ENCODE results near the gene ZNF710.

The ZNF710 gene

DNA sequence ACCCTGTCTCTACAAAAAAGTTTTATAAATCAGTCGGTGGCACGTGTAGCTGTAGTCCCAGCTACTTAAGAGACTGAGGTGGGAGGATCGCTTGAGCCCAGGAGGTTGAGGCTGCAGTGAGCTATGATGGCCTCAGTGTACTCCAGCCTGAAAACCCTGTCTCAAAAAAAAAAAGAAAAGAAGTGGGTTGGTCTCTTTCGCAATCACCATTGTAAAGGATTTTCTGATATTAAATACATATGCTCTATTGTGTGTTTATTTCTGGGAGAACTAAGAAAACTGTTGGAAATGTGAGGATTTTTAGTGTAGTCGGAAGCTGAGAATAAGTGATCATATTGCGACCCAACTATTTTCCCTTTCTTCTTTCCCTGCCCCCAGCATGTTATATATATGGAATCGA lies 7.5 kb downstream of the ZNF710 start:
- Histone ChIP-seq H3K27ac (ENCODE audit: low read length) (no peak overlapping the region), H3K4me3 (ENCODE audit: low read depth in 1 of 2, low read length in 2 of 2) (no peak overlapping the region), H3K9me3 (ENCODE audit: control insufficient read depth in 1 of 2, low read length in 2 of 2) (peaks cover 0 to 4% of the 10 kb centered on the region in 2 donors), H3K36me3 (ENCODE audit: control insufficient read depth in 1 of 2, insufficient read depth in 2 of 2, low read length in 2 of 2) (peaks cover 0 to 4% of the 10 kb centered on the region in 2 donors), H3K27me3 (ENCODE audit: low read depth, low read length) (no peaks in the 10 kb centered on the region), H3K4me1 (ENCODE audit: control insufficient read depth in 1 of 2, insufficient read depth in 2 of 2, low read length in 2 of 2) (peaks cover 19 to 34% of the 10 kb centered on the region in 2 donors)

DNA sequence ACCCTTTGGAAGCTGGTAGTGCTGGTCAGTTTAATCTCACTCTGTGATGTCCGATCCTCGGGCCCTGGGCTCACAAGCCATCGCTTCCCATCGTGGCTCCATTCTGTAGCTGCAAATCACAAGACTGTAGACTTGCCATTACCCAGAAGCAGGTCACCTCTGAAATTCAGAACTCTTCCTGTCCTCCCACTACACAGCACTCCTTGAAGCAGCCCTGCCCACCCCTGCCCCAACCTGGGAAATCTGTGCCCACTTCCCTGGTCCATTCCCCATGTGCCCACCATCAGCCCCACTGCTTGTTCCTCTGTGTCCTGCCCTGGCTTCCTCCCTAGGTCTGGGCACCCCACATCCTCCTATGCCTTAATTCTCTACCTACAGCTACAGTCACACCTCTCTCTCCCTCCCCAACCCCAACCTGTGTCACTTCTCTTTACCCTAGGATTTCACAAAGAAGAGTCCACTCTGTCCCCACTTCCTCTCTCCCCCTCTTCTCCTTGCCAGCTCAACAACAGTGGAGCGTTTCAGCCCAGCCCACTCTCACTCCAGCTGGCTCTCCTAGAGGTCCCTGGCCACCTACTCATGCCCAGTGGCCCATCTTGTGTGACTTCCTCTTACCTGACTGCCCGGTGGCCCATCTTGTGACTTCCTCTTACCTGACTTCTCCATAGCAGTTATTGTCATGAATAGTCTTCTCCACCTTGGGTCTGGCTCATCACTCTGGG lies 8.3 kb downstream of the ZNF710 start:
- Histone ChIP-seq H3K4me1 (ENCODE audit: control insufficient read depth in 1 of 2, insufficient read depth in 2 of 2, low read length in 2 of 2) (peaks cover 19 to 25% of the 10 kb centered on the region in 2 donors), H3K4me3 (ENCODE audit: low read depth in 1 of 2, low read length in 2 of 2) (no peak overlapping the region), H3K27ac (ENCODE audit: low read length) (no peak overlapping the region), H3K9me3 (ENCODE audit: control insufficient read depth in 1 of 2, low read length in 2 of 2) (peaks cover 0 to 4% of the 10 kb centered on the region in 2 donors), H3K27me3 (ENCODE audit: low read depth, low read length) (no peaks in the 10 kb centered on the region), H3K36me3 (ENCODE audit: control insufficient read depth in 1 of 2, insufficient read depth in 2 of 2, low read length in 2 of 2) (peaks cover 0 to 4% of the 10 kb centered on the region in 2 donors)

DNA sequence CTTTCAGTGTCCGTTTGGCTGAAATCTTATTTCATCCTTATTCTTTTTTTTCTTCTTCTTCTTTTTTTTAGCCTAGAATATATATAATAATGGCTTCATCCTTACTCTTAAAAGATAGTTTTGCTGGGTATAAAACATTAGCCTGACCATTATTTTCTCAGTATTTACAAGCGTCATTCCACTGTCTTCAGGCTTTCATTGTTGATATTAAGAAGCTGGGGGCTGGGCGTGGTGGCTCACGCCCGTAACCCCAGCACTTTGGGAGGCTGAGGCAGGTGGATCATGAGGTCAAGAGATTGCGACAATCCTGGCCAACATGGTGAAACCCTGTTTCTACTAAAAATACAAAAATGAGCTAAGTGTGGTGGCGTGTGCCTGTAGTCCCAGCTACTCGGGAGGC lies 10.6 kb downstream of the ZNF710 start:
- H3K9me3 ChIP-seq (ENCODE audit: control insufficient read depth in 1 of 2, low read length in 2 of 2) = peaks cover 0 to 4% of the 10 kb centered on the region in 2 donors
- H3K27ac ChIP-seq (ENCODE audit: low read length) = no peak overlapping the region
- H3K36me3 ChIP-seq (ENCODE audit: control insufficient read depth in 1 of 2, insufficient read depth in 2 of 2, low read length in 2 of 2) = peaks cover 0 to 4% of the 10 kb centered on the region in 2 donors
- H3K4me3 ChIP-seq (ENCODE audit: low read depth in 1 of 2, low read length in 2 of 2) = no peak overlapping the region
- H3K4me1 ChIP-seq (ENCODE audit: control insufficient read depth in 1 of 2, insufficient read depth in 2 of 2, low read length in 2 of 2) = peaks cover 4 to 7% of the 10 kb centered on the region in 2 donors
- H3K27me3 ChIP-seq (ENCODE audit: low read depth, low read length) = no peaks in the 10 kb centered on the region

- no peak overlapping the region for H3K4me3 ChIP-seq (ENCODE audit: low read depth in 1 of 2, low read length in 2 of 2)
- H3K9me3 ChIP-seq (ENCODE audit: control insufficient read depth in 1 of 2, low read length in 2 of 2) = peaks cover 0 to 4% of the 10 kb centered on the region in 2 donors
- H3K27me3 ChIP-seq (ENCODE audit: low read depth, low read length) = no peaks in the 10 kb centered on the region
- peaks cover 4 to 7% of the 10 kb centered on the region in 2 donors for H3K4me1 ChIP-seq (ENCODE audit: control insufficient read depth in 1 of 2, insufficient read depth in 2 of 2, low read length in 2 of 2)
- no peak overlapping the region for H3K27ac ChIP-seq (ENCODE audit: low read length)
- peaks cover 0 to 4% of the 10 kb centered on the region in 2 donors for H3K36me3 ChIP-seq (ENCODE audit: control insufficient read depth in 1 of 2, insufficient read depth in 2 of 2, low read length in 2 of 2)
Observed at GRCh38 chr15:90013503-90013937, 12.4 kb downstream of the ZNF710 start.

DNA sequence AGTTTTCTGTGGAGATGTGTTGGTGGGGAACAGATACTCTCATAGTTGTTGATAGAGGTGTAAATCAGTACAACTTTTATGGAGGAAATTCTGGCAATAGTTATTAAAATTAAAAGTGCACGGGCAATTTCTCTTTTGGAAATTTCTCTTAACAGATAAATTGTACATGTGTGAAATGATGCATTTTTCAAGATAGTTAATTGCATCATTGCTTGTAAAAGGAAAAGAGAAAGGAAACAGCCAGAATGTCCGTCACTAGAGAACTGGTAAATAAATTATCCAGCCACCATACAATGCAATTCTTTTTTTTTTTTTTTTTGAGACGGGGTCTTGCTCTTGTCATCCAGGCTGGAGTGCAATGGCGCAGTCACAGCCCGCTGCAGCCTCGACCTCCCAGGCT lies 14.2 kb downstream of the ZNF710 start:
- peaks cover 0 to 4% of the 10 kb centered on the region in 2 donors for H3K36me3 ChIP-seq (ENCODE audit: control insufficient read depth in 1 of 2, insufficient read depth in 2 of 2, low read length in 2 of 2)
- H3K4me1 ChIP-seq (ENCODE audit: control insufficient read depth in 1 of 2, insufficient read depth in 2 of 2, low read length in 2 of 2) = peaks cover 3 to 10% of the 10 kb centered on the region in 2 donors
- no peak overlapping the region for H3K4me3 ChIP-seq (ENCODE audit: low read depth in 1 of 2, low read length in 2 of 2)
- no peaks in the 10 kb centered on the region for H3K27me3 ChIP-seq (ENCODE audit: low read depth, low read length)
- peaks cover 0 to 4% of the 10 kb centered on the region in 2 donors for H3K9me3 ChIP-seq (ENCODE audit: control insufficient read depth in 1 of 2, low read length in 2 of 2)
- H3K27ac ChIP-seq (ENCODE audit: low read length) = no peak overlapping the region

- Histone ChIP-seq H3K27ac (ENCODE audit: low read length) (no peak overlapping the region), H3K4me1 (ENCODE audit: control insufficient read depth in 1 of 2, insufficient read depth in 2 of 2, low read length in 2 of 2) (peaks cover 5 to 10% of the 10 kb centered on the region in 2 donors), H3K9me3 (ENCODE audit: control insufficient read depth in 1 of 2, low read length in 2 of 2) (peaks cover 0 to 4% of the 10 kb centered on the region in 2 donors), H3K36me3 (ENCODE audit: control insufficient read depth in 1 of 2, insufficient read depth in 2 of 2, low read length in 2 of 2) (peaks cover 0 to 4% of the 10 kb centered on the region in 2 donors), H3K4me3 (ENCODE audit: low read depth in 1 of 2, low read length in 2 of 2) (no peak overlapping the region), H3K27me3 (ENCODE audit: low read depth, low read length) (no peaks in the 10 kb centered on the region)
Observed at GRCh38 chr15:90015749-90016148, 14.6 kb downstream of the ZNF710 start.

- peaks cover 0 to 4% of the 10 kb centered on the region in 2 donors for H3K9me3 ChIP-seq (ENCODE audit: control insufficient read depth in 1 of 2, low read length in 2 of 2)
- H3K4me1 ChIP-seq (ENCODE audit: control insufficient read depth in 1 of 2, insufficient read depth in 2 of 2, low read length in 2 of 2) = peaks cover 5 to 10% of the 10 kb centered on the region in 2 donors
- no peak overlapping the region for H3K4me3 ChIP-seq (ENCODE audit: low read depth in 1 of 2, low read length in 2 of 2)
- H3K36me3 ChIP-seq (ENCODE audit: control insufficient read depth in 1 of 2, insufficient read depth in 2 of 2, low read length in 2 of 2) = peaks cover 0 to 4% of the 10 kb centered on the region in 2 donors
- H3K27ac ChIP-seq (ENCODE audit: low read length) = no peak overlapping the region
- no peaks in the 10 kb centered on the region for H3K27me3 ChIP-seq (ENCODE audit: low read depth, low read length)
Observed at GRCh38 chr15:90016721-90017120, 15.6 kb downstream of the ZNF710 start.

- H3K9me3 ChIP-seq (ENCODE audit: control insufficient read depth in 1 of 2, low read length in 2 of 2) = no peaks in the 10 kb centered on the region
- H3K36me3 ChIP-seq (ENCODE audit: control insufficient read depth in 1 of 2, insufficient read depth in 2 of 2, low read length in 2 of 2) = no peaks in the 10 kb centered on the region
- peaks cover 5 to 10% of the 10 kb centered on the region in 2 donors for H3K4me1 ChIP-seq (ENCODE audit: control insufficient read depth in 1 of 2, insufficient read depth in 2 of 2, low read length in 2 of 2)
- no peak overlapping the region for H3K4me3 ChIP-seq (ENCODE audit: low read depth in 1 of 2, low read length in 2 of 2)
- H3K27me3 ChIP-seq (ENCODE audit: low read depth, low read length) = no peaks in the 10 kb centered on the region
- H3K27ac ChIP-seq (ENCODE audit: low read length) = peak overlapping the region; percentile 51
Observed at GRCh38 chr15:90018216-90018831, 17.2 kb downstream of the ZNF710 start.

GRCh38 chr15:90019611-90020010 lies 18.5 kb downstream of the ZNF710 start:
- peaks cover 5 to 6% of the 10 kb centered on the region in 2 donors for H3K4me1 ChIP-seq (ENCODE audit: control insufficient read depth in 1 of 2, insufficient read depth in 2 of 2, low read length in 2 of 2)
- H3K27me3 ChIP-seq (ENCODE audit: low read depth, low read length) = no peaks in the 10 kb centered on the region
- no peaks in the 10 kb centered on the region for H3K36me3 ChIP-seq (ENCODE audit: control insufficient read depth in 1 of 2, insufficient read depth in 2 of 2, low read length in 2 of 2)
- no peak overlapping the region for H3K4me3 ChIP-seq (ENCODE audit: low read depth in 1 of 2, low read length in 2 of 2)
- H3K27ac ChIP-seq (ENCODE audit: low read length) = peak overlapping the region; percentile 58
- no peaks in the 10 kb centered on the region for H3K9me3 ChIP-seq (ENCODE audit: control insufficient read depth in 1 of 2, low read length in 2 of 2)

- Histone ChIP-seq H3K27me3 (ENCODE audit: low read depth, low read length) (no peaks in the 10 kb centered on the region), H3K36me3 (ENCODE audit: control insufficient read depth in 1 of 2, insufficient read depth in 2 of 2, low read length in 2 of 2) (no peaks in the 10 kb centered on the region), H3K4me3 (ENCODE audit: low read depth in 1 of 2, low read length in 2 of 2) (no peak overlapping the region), H3K4me1 (ENCODE audit: control insufficient read depth in 1 of 2, insufficient read depth in 2 of 2, low read length in 2 of 2) (peaks cover 5 to 6% of the 10 kb centered on the region in 2 donors), H3K9me3 (ENCODE audit: control insufficient read depth in 1 of 2, low read length in 2 of 2) (no peaks in the 10 kb centered on the region), H3K27ac (ENCODE audit: low read length) (peak overlapping the region; percentile 58)
Observed at GRCh38 chr15:90020021-90020735, 19.1 kb downstream of the ZNF710 start.

DNA sequence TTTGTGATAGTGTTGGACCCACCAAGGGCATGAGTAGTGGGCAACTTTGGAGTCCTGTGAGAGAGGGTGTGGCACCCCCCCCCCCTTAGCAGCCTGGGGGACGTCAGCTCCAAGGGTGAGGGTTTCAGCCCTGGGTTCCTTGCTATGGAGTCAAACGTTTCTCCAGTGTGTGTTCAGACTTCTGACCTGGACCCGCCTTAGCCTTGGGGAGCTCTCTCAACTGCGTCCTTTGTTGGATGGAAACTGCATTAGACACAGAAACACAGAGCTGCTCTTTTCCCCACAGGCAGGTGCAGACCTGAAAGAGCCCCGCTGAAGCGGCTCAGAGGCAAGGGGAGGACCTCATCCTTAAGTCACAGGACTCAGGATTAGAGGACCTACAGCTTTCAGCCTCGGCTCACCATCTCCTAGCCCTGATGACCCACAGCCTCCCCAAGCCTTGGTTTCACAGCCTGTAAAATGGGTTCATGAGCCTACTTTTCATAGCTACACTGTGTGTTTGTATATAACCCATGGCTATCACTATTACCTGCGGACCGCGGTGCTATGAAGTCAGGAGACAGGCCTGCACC lies 19.9 kb downstream of the ZNF710 start:
- H3K4me1 ChIP-seq (ENCODE audit: control insufficient read depth in 1 of 2, insufficient read depth in 2 of 2, low read length in 2 of 2) = peaks cover 5 to 9% of the 10 kb centered on the region in 2 donors

More for the DNA sequence above, 19.9 kb downstream of the ZNF710 start:
- no peaks in the 10 kb centered on the region for H3K36me3 ChIP-seq (ENCODE audit: control insufficient read depth in 1 of 2, insufficient read depth in 2 of 2, low read length in 2 of 2)
- no peaks in the 10 kb centered on the region for H3K9me3 ChIP-seq (ENCODE audit: control insufficient read depth in 1 of 2, low read length in 2 of 2)
- H3K4me3 ChIP-seq (ENCODE audit: low read depth in 1 of 2, low read length in 2 of 2) = no peak overlapping the region
- no peak overlapping the region for H3K27ac ChIP-seq (ENCODE audit: low read length)
- no peaks in the 10 kb centered on the region for H3K27me3 ChIP-seq (ENCODE audit: low read depth, low read length)
